ENCODE measurements around the gene USP36.

DNA sequence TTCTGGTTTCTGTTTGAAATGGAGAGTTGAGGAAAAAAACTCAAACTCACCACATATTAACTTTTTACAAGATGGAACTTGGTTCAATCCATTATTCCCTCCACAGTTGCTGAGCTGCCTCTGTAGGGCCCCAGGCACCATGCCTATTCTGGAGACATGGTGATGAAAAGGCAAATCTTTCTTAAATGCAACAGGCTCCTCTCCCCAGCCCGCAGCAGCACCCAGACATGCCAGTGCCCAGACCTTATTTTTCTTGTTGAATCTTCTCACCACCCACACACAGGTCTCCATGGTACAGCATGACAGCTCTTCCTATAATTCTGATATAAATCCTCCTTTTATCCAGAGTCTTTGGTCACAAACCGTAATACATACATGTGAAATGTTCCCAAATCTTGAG is 66.2 kb downstream of the USP36 start:
- TF ChIP-seq ZNF143 (CRISPR knock-in tag; IDR thresholded peaks at IDR 0.05) = no peak
- TF ChIP-seq, protein P1, sequence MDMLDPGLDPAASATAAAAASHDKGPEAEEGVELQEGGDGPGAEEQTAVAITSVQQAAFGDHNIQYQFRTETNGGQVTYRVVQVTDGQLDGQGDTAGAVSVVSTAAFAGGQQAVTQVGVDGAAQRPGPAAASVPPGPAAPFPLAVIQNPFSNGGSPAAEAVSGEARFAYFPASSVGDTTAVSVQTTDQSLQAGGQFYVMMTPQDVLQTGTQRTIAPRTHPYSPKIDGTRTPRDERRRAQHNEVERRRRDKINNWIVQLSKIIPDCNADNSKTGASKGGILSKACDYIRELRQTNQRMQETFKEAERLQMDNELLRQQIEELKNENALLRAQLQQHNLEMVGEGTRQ (CRISPR knock-in tag; IDR thresholded peaks at IDR 0.05) = no peak
- no peak for TF ChIP-seq ZEB2 (IDR thresholded peaks at IDR 0.05)

Measured in K562 (cell line).